ENCODE measurements around the gene SLC35F1.

Gene SLC35F1

DNA sequence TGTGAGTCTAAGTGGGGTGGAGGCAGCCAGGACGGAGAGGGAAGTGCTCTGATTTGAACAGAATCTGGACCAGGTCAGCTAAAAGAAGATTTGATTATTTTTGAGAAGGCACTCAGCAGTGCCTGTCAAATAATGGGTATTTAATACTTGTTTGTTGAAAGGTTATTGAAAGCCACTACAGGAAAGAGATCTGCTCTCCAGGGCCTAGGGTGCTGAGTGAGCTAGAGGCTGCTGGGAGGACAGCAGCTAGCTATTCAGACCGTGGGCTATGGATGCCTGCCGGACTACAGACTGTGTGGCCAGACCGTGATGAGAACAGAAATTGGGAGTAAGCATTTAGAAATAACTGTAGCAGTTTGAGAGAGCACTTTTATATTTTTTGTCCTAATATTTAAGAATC, 8.8 kb downstream of the SLC35F1 start:
- Histone ChIP-seq H3K9me3 (ENCODE audit: control insufficient read depth, low read length) (no peaks in the 10 kb centered on the region), H2AFZ (no peak overlapping the region), H3K4me1 (no peaks in the 10 kb centered on the region), H3K4me2 (ENCODE audit: low read length) (no peak overlapping the region), H3K27ac (no peak overlapping the region), H3K9ac (no peak overlapping the region), H3K36me3 (ENCODE audit: control insufficient read depth, insufficient read depth, low read length) (no peaks in the 10 kb centered on the region), H3K4me3 (ENCODE audit: low read depth, low read length) (no peak overlapping the region), H3K79me2 (no peaks in the 10 kb centered on the region), H3K27me3 (ENCODE audit: control insufficient read depth, insufficient read depth, low read length) (no peaks in the 10 kb centered on the region)
- TF ChIP-seq, protein P1, sequence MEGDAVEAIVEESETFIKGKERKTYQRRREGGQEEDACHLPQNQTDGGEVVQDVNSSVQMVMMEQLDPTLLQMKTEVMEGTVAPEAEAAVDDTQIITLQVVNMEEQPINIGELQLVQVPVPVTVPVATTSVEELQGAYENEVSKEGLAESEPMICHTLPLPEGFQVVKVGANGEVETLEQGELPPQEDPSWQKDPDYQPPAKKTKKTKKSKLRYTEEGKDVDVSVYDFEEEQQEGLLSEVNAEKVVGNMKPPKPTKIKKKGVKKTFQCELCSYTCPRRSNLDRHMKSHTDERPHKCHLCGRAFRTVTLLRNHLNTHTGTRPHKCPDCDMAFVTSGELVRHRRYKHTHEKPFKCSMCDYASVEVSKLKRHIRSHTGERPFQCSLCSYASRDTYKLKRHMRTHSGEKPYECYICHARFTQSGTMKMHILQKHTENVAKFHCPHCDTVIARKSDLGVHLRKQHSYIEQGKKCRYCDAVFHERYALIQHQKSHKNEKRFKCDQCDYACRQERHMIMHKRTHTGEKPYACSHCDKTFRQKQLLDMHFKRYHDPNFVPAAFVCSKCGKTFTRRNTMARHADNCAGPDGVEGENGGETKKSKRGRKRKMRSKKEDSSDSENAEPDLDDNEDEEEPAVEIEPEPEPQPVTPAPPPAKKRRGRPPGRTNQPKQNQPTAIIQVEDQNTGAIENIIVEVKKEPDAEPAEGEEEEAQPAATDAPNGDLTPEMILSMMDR (IDR thresholded peaks at IDR 0.05), result no peak

DNA sequence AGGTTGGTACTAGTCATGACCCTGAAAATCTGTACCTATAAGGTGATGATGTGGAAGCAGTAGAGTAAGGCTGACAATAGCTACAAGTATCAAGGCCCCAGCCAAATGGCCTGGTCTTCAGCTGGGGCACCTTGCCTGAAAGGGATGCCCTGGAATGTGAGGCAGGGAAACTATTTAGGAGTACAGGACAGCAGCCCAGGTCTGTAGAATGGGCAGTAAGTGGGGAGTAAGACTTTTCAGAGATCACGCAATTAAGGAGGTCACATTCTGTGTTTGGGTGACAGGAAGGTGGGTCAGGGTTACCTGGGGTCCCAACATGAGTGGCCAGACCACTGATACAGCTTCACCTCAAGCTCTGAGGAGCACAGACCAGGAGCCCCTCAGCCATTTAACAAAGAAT, 9.4 kb downstream of the SLC35F1 start:
- H2AFZ ChIP-seq, result no peak overlapping the region
- no peak overlapping the region for H3K4me2 ChIP-seq (ENCODE audit: low read length)
- H3K27me3 ChIP-seq (ENCODE audit: control insufficient read depth, insufficient read depth, low read length), result no peaks in the 10 kb centered on the region
- no peak overlapping the region for H3K4me3 ChIP-seq (ENCODE audit: low read depth, low read length)
- no peak overlapping the region for H3K27ac ChIP-seq
- no peak overlapping the region for H3K9ac ChIP-seq
- H3K9me3 ChIP-seq (ENCODE audit: control insufficient read depth, low read length), result no peaks in the 10 kb centered on the region
- no peaks in the 10 kb centered on the region for H3K4me1 ChIP-seq
- H3K36me3 ChIP-seq (ENCODE audit: control insufficient read depth, insufficient read depth, low read length), result no peaks in the 10 kb centered on the region
- H3K79me2 ChIP-seq, result no peaks in the 10 kb centered on the region
- TF ChIP-seq, protein P1 (IDR thresholded peaks at IDR 0.05), result no peak

DNA sequence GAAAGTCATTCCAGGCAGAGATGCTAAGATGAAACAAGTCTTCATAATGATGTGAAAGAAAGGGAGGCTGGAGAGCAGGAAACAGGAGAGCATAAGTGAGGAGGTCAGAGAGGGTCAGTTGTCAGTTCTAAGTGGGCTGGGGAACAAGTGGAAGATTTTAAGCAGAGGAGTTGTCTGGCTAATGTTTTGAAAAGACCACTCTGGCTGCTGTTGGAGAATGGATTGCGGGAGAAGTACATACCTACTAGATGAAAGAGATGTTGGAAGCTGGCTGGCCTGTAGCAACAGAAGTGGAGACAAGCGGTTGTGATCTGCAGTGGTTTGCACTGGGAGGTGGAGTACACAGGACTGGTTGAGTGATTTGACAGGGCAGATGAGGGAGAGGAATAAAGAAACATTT, 10.1 kb downstream of the SLC35F1 start:
- H3K79me2 ChIP-seq, result no peaks in the 10 kb centered on the region
- no peaks in the 10 kb centered on the region for H3K9me3 ChIP-seq (ENCODE audit: control insufficient read depth, low read length)
- no peak overlapping the region for H3K4me3 ChIP-seq (ENCODE audit: low read depth, low read length)
- no peak overlapping the region for H3K9ac ChIP-seq
- H3K27ac ChIP-seq, result no peak overlapping the region
- no peaks in the 10 kb centered on the region for H3K36me3 ChIP-seq (ENCODE audit: control insufficient read depth, insufficient read depth, low read length)
- H3K4me1 ChIP-seq, result no peaks in the 10 kb centered on the region
- H3K27me3 ChIP-seq (ENCODE audit: control insufficient read depth, insufficient read depth, low read length), result no peaks in the 10 kb centered on the region
- TF ChIP-seq, protein P1 (IDR thresholded peaks at IDR 0.05), result no peak
- H2AFZ ChIP-seq, result no peak overlapping the region
- H3K4me2 ChIP-seq (ENCODE audit: low read length), result no peak overlapping the region

GRCh38 chr6:117918454-117918853, 11.4 kb downstream of the SLC35F1 start:
- H3K27ac ChIP-seq, result no peak overlapping the region
- H3K4me2 ChIP-seq (ENCODE audit: low read length), result no peak overlapping the region
- H3K9me3 ChIP-seq (ENCODE audit: control insufficient read depth, low read length), result no peaks in the 10 kb centered on the region
- H3K9ac ChIP-seq, result no peak overlapping the region
- H3K36me3 ChIP-seq (ENCODE audit: control insufficient read depth, insufficient read depth, low read length), result no peaks in the 10 kb centered on the region
- no peaks in the 10 kb centered on the region for H3K27me3 ChIP-seq (ENCODE audit: control insufficient read depth, insufficient read depth, low read length)
- no peak overlapping the region for H3K4me3 ChIP-seq (ENCODE audit: low read depth, low read length)
- no peaks in the 10 kb centered on the region for H3K4me1 ChIP-seq
- H3K79me2 ChIP-seq, result no peaks in the 10 kb centered on the region
- H2AFZ ChIP-seq, result no peak overlapping the region
- TF ChIP-seq, protein P1 (IDR thresholded peaks at IDR 0.05), result no peak

- Histone ChIP-seq H3K27ac (no peak overlapping the region), H3K36me3 (ENCODE audit: control insufficient read depth, insufficient read depth, low read length) (no peaks in the 10 kb centered on the region), H3K4me1 (no peaks in the 10 kb centered on the region), H2AFZ (no peak overlapping the region), H3K4me3 (ENCODE audit: low read depth, low read length) (no peak overlapping the region), H3K9me3 (ENCODE audit: control insufficient read depth, low read length) (no peaks in the 10 kb centered on the region), H3K27me3 (ENCODE audit: control insufficient read depth, insufficient read depth, low read length) (no peaks in the 10 kb centered on the region), H3K79me2 (no peaks in the 10 kb centered on the region), H3K4me2 (ENCODE audit: low read length) (no peak overlapping the region), H3K9ac (no peak overlapping the region)
- TF ChIP-seq, protein P1 (IDR thresholded peaks at IDR 0.05), result no peak
Observed at GRCh38 chr6:117919275-117919674, 12.2 kb downstream of the SLC35F1 start.
